Osteoblast (primary cell): ENCODE measurements around the gene NCAM1. TPM values are rescaled to one million over a fixed set of nuclear protein-coding genes. Genes with fewer than 3 reads are reported as not detected.
A peak's percentile ranks its signal among the peaks of the same experiment; 100 is the strongest.

Experiments
- DNase-seq: peaks from one replicate; pipeline ENCODE4 v3.0.0; 2011; ENCODE audit warnings: low spot score, mixed read lengths; ENCODE audit not compliant: insufficient read length; ENCODE audit errors: missing footprints
- H2AFZ ChIP-seq: 2 replicates; pipeline ENCODE4 v1.6.0; 2011; ENCODE audit warnings: mild to moderate bottlenecking, low read length
- H3K27ac ChIP-seq: 2 replicates; pipeline ENCODE4 v1.5.1; 2011; ENCODE audit warnings: mild to moderate bottlenecking, low read depth, low read length, moderate library complexity
- H3K27me3 ChIP-seq: 2 replicates; pipeline ENCODE4 v1.6.0; 2012; ENCODE audit warnings: mild to moderate bottlenecking, control low read depth, inconsistent platforms, low read length, moderate library complexity; ENCODE audit not compliant: insufficient read depth
- H3K36me3 ChIP-seq: 2 replicates; pipeline ENCODE4 v1.5.1; 2011; ENCODE audit warnings: mild to moderate bottlenecking, low read length, control low read depth, moderate library complexity; ENCODE audit not compliant: insufficient read depth
- H3K4me1 ChIP-seq: 2 replicates; pipeline ENCODE4 v1.5.1; 2011; ENCODE audit warnings: mild to moderate bottlenecking, low read length, control low read depth, moderate library complexity; ENCODE audit not compliant: insufficient read depth
- H3K4me2 ChIP-seq: 2 replicates; pipeline ENCODE4 v1.6.0; 2011; ENCODE audit warnings: mild to moderate bottlenecking, low read length; ENCODE audit not compliant: insufficient read depth
- H3K4me3 ChIP-seq: fragments of 200-600 bp; sonication (generic); 3 replicates; pipeline ENCODE4 v1.5.1; 2012; ENCODE audit warnings: mild to moderate bottlenecking, low read length, inconsistent platforms; ENCODE audit not compliant: insufficient read depth
- H3K79me2 ChIP-seq: 2 replicates; pipeline ENCODE4 v1.6.0; 2012; ENCODE audit warnings: mild to moderate bottlenecking, low read length, control low read depth, inconsistent platforms; ENCODE audit not compliant: insufficient read depth
- H3K9me3 ChIP-seq: 2 replicates; pipeline ENCODE4 v1.5.1; 2011; ENCODE audit warnings: low read depth, low read length, control low read depth
- H4K20me1 ChIP-seq: 2 replicates; pipeline ENCODE4 v1.6.0; 2012; ENCODE audit warnings: mild to moderate bottlenecking, low read length, control low read depth; ENCODE audit not compliant: insufficient read depth
- total RNA-seq: library from RNA; depleted of rRNA; stranded (reverse); fragments of >200 nt; gene quantifications from 2 replicates; pipeline ENCODE4 v1.2.3, GENCODE V29; 2012
- TF ChIP-seq, protein P1 (sequence below): IDR thresholded peaks from 2 replicates; pipeline ENCODE4 v1.5.1; 2011; ENCODE audit warnings: mild to moderate bottlenecking, low read depth, low read length, moderate library complexity; ENCODE audit errors: extremely low read depth

Gene NCAM1
- total RNA-seq, 1 donor: 2.2 TPM

DNA sequence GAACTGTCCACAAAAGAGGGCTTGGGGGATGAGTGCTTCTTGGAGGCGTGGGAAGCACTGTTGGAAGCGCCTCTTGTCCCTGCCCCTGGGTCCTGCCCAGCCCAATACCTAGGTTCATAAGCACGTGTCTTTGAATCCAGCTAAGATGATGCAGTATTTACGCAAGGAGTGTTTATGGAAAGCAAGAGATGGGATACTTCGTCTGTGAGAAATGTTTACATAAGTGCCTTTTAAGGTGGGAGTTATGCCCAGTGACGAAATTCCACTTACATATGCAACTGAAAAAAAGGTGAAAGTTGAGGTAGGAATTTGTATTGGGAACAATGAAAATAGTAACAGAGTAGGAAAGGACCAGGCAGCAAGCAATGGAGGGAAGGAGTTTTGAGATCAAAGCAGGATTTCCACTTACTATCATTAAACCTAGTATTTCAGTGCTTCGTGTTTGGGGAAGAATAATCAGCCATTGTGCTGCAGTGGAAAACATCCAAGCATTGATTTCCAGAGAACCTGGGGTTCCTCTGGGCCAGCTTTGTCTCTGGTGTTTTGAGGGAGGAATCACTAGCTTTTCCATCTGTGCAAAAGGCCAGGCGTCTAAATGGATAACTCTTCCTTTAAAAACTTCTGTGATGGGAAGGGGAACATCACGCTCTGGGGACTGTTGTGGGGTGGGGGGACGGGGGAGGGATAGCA lies 237.9 kb downstream of the NCAM1 start:
- no peak overlapping the region for H3K27ac ChIP-seq
- H3K36me3 ChIP-seq: no peaks in the 10 kb centered on the region
- TF ChIP-seq, protein P1, sequence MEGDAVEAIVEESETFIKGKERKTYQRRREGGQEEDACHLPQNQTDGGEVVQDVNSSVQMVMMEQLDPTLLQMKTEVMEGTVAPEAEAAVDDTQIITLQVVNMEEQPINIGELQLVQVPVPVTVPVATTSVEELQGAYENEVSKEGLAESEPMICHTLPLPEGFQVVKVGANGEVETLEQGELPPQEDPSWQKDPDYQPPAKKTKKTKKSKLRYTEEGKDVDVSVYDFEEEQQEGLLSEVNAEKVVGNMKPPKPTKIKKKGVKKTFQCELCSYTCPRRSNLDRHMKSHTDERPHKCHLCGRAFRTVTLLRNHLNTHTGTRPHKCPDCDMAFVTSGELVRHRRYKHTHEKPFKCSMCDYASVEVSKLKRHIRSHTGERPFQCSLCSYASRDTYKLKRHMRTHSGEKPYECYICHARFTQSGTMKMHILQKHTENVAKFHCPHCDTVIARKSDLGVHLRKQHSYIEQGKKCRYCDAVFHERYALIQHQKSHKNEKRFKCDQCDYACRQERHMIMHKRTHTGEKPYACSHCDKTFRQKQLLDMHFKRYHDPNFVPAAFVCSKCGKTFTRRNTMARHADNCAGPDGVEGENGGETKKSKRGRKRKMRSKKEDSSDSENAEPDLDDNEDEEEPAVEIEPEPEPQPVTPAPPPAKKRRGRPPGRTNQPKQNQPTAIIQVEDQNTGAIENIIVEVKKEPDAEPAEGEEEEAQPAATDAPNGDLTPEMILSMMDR: no peak
- no peak overlapping the region for H2AFZ ChIP-seq
- H3K4me3 ChIP-seq: no peak overlapping the region
- H3K79me2 ChIP-seq: no peaks in the 10 kb centered on the region
- no peak for DNase-seq
- H3K27me3 ChIP-seq: peaks cover 3% of the 10 kb centered on the region
- no peaks in the 10 kb centered on the region for H3K4me1 ChIP-seq
- no peaks in the 10 kb centered on the region for H4K20me1 ChIP-seq
- H3K9me3 ChIP-seq: no peaks in the 10 kb centered on the region
- no peak overlapping the region for H3K4me2 ChIP-seq

DNA sequence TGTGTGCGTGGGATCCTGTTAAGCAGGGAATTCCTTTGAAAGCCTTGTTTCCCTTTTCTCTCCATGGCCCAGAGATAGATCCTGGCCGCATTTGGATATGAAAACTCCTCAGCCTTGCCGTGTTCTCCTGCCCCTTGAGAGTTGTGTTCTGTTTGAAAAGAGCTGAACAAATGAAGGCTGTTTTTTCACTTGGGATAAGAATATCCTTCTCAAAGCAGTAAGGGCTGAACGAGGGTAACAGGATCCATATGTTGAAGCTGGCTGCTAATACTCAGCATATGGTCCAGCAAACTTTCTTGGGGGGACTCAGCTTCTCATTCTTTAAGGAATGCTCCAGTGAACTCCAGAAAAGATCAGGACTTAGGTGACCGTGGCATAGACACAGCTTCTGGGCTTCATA lies 238.6 kb downstream of the NCAM1 start:
- Histone ChIP-seq H4K20me1 (no peaks in the 10 kb centered on the region), H3K9me3 (no peaks in the 10 kb centered on the region), H3K79me2 (no peaks in the 10 kb centered on the region), H3K4me2 (no peak overlapping the region), H3K36me3 (no peaks in the 10 kb centered on the region), H3K4me1 (no peaks in the 10 kb centered on the region), H3K27me3 (peaks cover 6% of the 10 kb centered on the region), H3K4me3 (no peak overlapping the region), H3K27ac (no peak overlapping the region), H2AFZ (no peak overlapping the region)
- no peak for DNase-seq
- TF ChIP-seq, protein P1: no peak

GRCh38 chr11:113201054-113201818 lies 240.0 kb downstream of the NCAM1 start:
- no peaks in the 10 kb centered on the region for H3K4me1 ChIP-seq
- no peak for DNase-seq
- no peaks in the 10 kb centered on the region for H3K79me2 ChIP-seq
- H3K4me3 ChIP-seq: no peak overlapping the region
- no peak overlapping the region for H3K27ac ChIP-seq
- TF ChIP-seq, protein P1: no peak
- no peak overlapping the region for H2AFZ ChIP-seq
- no peak overlapping the region for H3K4me2 ChIP-seq
- H3K27me3 ChIP-seq: peaks cover 6% of the 10 kb centered on the region
- no peaks in the 10 kb centered on the region for H3K36me3 ChIP-seq
- no peaks in the 10 kb centered on the region for H4K20me1 ChIP-seq
- H3K9me3 ChIP-seq: no peaks in the 10 kb centered on the region

DNA sequence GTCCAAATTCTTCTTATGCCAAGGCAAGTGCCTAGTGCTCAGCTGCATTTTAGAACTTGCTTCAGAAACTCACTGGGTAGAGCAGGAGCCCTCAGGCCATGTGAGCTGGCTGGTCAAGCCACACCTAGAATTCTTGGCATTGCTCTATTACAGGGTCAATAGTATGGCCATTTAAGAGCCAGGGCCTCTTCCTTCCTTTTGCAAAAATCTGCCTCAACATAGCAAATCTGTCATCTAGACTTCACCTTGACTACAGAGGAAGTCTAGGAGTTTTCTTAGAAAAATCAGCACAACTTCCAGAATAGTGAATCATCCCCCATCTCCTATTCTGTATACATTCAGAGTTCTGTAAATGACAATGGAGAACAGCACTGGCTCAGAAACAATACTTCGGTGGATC lies 241.2 kb downstream of the NCAM1 start:
- Histone ChIP-seq H3K27me3 (peaks cover 6% of the 10 kb centered on the region), H3K27ac (no peak overlapping the region), H4K20me1 (no peaks in the 10 kb centered on the region), H3K4me1 (no peaks in the 10 kb centered on the region), H3K4me3 (no peak overlapping the region), H3K36me3 (no peaks in the 10 kb centered on the region), H2AFZ (no peak overlapping the region), H3K4me2 (no peak overlapping the region), H3K79me2 (no peaks in the 10 kb centered on the region), H3K9me3 (no peaks in the 10 kb centered on the region)
- DNase-seq: peak; percentile 36
- TF ChIP-seq, protein P1: no peak
